SK-N-SH treated with all-trans-retinoic acid at 6 μM for 48 hours (cell line): Measurements from ENCODE around the gene NPAS3.

ENCODE experiments used
- ESRRG ChIP-seq: fragments of 250-450 bp; sonication (Bioruptor Pico); IDR thresholded peaks from 2 replicates; pipeline ENCODE4 v1.6.1; 2021; ENCODE audit warnings: mild to moderate bottlenecking
- RARB ChIP-seq: fragments of 250-450 bp; sonication (Bioruptor Pico); IDR thresholded peaks from 2 replicates; pipeline ENCODE4 v1.8.0; 2021; ENCODE audit warnings: mild to moderate bottlenecking, moderate library complexity
- TOX ChIP-seq: fragments of 250-450 bp; sonication (Bioruptor Pico); IDR thresholded peaks from 2 replicates; pipeline ENCODE4 v1.8.0; 2021; ENCODE audit warnings: mild to moderate bottlenecking, moderate library complexity, borderline replicate concordance
- TF ChIP-seq, protein P1 (sequence below): fragments of 250-450 bp; sonication (Bioruptor Pico); IDR thresholded peaks from 2 replicates; pipeline ENCODE4 v1.8.0; 2020; ENCODE audit warnings: mild to moderate bottlenecking, moderate library complexity, borderline replicate concordance
- TF ChIP-seq, protein P2 (sequence below): fragments of 250-450 bp; sonication (Bioruptor Pico); IDR thresholded peaks from 2 replicates; pipeline ENCODE4 v1.8.0; 2021; ENCODE audit warnings: low read depth, mild to moderate bottlenecking, moderate library complexity, borderline replicate concordance
- TF ChIP-seq, protein P3 (sequence below): fragments of 250-450 bp; sonication (Bioruptor Pico); IDR thresholded peaks from 2 replicates; pipeline ENCODE4 v1.5.1; 2021; ENCODE audit warnings: mild to moderate bottlenecking, moderate library complexity

DNA sequence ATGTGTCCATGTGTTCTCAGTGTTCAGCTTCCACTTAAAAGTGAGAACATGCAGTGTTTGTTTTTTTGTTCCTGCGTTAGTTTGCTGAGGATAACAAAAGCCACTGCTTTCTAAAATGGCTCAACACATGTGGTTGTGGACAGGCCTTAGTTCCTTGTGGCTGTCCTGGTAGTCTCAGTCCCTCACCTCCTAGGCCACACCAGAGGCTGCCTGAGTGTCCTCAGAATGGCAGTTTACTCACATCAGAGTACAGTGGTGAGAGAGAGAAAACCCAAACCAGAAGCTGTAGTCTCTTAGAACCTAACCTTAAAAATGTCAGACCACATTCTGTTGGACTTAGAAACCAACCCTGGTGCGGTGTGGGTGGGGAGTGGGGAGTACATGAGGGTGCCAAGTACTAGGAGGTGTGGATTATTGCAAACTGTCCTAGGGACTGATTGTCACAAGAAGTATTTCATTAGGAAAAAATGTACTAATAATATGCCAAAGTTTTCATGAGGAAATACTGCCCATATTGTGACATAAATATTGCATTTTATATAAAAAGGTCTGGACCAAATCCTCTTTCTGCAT is 30.4 kb downstream of the NPAS3 start:
- TF ChIP-seq, protein P1, sequence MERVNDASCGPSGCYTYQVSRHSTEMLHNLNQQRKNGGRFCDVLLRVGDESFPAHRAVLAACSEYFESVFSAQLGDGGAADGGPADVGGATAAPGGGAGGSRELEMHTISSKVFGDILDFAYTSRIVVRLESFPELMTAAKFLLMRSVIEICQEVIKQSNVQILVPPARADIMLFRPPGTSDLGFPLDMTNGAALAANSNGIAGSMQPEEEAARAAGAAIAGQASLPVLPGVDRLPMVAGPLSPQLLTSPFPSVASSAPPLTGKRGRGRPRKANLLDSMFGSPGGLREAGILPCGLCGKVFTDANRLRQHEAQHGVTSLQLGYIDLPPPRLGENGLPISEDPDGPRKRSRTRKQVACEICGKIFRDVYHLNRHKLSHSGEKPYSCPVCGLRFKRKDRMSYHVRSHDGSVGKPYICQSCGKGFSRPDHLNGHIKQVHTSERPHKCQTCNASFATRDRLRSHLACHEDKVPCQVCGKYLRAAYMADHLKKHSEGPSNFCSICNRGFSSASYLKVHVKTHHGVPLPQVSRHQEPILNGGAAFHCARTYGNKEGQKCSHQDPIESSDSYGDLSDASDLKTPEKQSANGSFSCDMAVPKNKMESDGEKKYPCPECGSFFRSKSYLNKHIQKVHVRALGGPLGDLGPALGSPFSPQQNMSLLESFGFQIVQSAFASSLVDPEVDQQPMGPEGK (CRISPR knock-in tag) = no peak
- TF ChIP-seq, protein P2, sequence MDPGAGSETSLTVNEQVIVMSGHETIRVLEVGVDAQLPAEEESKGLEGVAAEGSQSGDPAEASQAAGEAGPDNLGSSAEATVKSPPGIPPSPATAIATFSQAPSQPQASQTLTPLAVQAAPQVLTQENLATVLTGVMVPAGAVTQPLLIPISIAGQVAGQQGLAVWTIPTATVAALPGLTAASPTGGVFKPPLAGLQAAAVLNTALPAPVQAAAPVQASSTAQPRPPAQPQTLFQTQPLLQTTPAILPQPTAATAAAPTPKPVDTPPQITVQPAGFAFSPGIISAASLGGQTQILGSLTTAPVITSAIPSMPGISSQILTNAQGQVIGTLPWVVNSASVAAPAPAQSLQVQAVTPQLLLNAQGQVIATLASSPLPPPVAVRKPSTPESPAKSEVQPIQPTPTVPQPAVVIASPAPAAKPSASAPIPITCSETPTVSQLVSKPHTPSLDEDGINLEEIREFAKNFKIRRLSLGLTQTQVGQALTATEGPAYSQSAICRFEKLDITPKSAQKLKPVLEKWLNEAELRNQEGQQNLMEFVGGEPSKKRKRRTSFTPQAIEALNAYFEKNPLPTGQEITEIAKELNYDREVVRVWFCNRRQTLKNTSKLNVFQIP (CRISPR knock-in tag) = no peak
- TF ChIP-seq, protein P3, sequence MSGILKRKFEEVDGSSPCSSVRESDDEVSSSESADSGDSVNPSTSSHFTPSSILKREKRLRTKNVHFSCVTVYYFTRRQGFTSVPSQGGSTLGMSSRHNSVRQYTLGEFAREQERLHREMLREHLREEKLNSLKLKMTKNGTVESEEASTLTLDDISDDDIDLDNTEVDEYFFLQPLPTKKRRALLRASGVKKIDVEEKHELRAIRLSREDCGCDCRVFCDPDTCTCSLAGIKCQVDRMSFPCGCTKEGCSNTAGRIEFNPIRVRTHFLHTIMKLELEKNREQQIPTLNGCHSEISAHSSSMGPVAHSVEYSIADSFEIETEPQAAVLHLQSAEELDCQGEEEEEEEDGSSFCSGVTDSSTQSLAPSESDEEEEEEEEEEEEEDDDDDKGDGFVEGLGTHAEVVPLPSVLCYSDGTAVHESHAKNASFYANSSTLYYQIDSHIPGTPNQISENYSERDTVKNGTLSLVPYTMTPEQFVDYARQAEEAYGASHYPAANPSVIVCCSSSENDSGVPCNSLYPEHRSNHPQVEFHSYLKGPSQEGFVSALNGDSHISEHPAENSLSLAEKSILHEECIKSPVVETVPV = no peak
- no peak for TF ChIP-seq ESRRG (CRISPR knock-in tag)
- no peak for TF ChIP-seq TOX (CRISPR knock-in tag)
- TF ChIP-seq RARB (CRISPR knock-in tag) = no peak
